Endothelial cell of umbilical vein (primary cell): ENCODE measurements around the gene KLC1. TPM values are rescaled to one million over a fixed set of nuclear protein-coding genes. Genes with fewer than 3 reads are reported as not detected.

Experiments
- BruUV-seq: library from RNA; stranded (reverse); fragments of 400-500 nt; replicated peaks from 2 replicates; lab custom pipeline; 2021; lab: Mats Ljungman, UMichigan
- CTCF ChIA-PET: fragments of 300-600, 350-600 bp; sonication (Branson Sonifier 250); formaldehyde crosslinking; loops from one replicate; lab custom pipeline; 2021; ENCODE audit warnings: antibody characterized with exemption, inconsistent platforms; lab: Charles Lee
- POLR2A ChIA-PET: fragments of 300-600, 350-600 bp; sonication (Branson Sonifier 250); formaldehyde crosslinking; loops from one replicate; lab custom pipeline; 2021; ENCODE audit warnings: antibody characterized with exemption, inconsistent platforms; lab: Charles Lee
- DNase-seq: peaks from one replicate; pipeline ENCODE4 v3.0.0-alpha.2; 2011; ENCODE audit warnings: low read depth, low spot score
- FAIRE-seq: peaks from 2 replicates; lab custom pipeline; 2011; peaks lifted over from hg19 to GRCh38; lab: Jason Lieb, UNC
- H2AFZ ChIP-seq: 2 replicates; pipeline ENCODE4 v1.6.0; 2012; ENCODE audit warnings: low read depth, low read length, control low read depth, inconsistent platforms
- H3K27ac ChIP-seq: 2 replicates; pipeline ENCODE4 v1.5.1; 2011; ENCODE audit warnings: low read depth, mild to moderate bottlenecking, control low read depth, low read length, moderate library complexity; ENCODE audit not compliant: insufficient read depth
- H3K27me3 ChIP-seq, 2 experiments: 2 replicates each; pipeline versions ENCODE4 v1.6.0 to v1.6.1; 2011; ENCODE audit warnings: low read length in 2 of 2, mixed read lengths in 1 of 2; ENCODE audit not compliant: control insufficient read depth in 2 of 2, insufficient read depth in 2 of 2
- H3K36me3 ChIP-seq, 2 experiments: 2 replicates in 1 of 2; 3 replicates in 1 of 2; pipeline ENCODE4 v1.5.1; 2011; ENCODE audit warnings: low read length in 2 of 2, mild to moderate bottlenecking in 1 of 2, moderate library complexity in 1 of 2; ENCODE audit not compliant: control insufficient read depth in 2 of 2, insufficient read depth in 2 of 2; ENCODE audit errors: extremely low read depth in 1 of 2
- H3K4me1 ChIP-seq: 3 replicates; pipeline ENCODE4 v1.5.1; 2011; ENCODE audit warnings: mild to moderate bottlenecking, low read length; ENCODE audit not compliant: control insufficient read depth, insufficient read depth; ENCODE audit errors: extremely low read depth
- H3K4me2 ChIP-seq: 2 replicates; pipeline ENCODE4 v1.6.1; 2011; ENCODE audit warnings: low read length, control low read depth, mixed read lengths; ENCODE audit not compliant: insufficient read depth
- H3K4me3 ChIP-seq, 3 experiments: fragments of 200-600 bp in 1 of 3; sonication (generic), shearing (Covaris generic) in 1 of 3; replicated peaks in 1 of 3; 2 replicates each; pipeline ENCODE4 v1.5.1; 2011 to 2016; ENCODE audit warnings: control low read depth in 3 of 3, low read length in 3 of 3, mild to moderate bottlenecking in 2 of 3, inconsistent platforms in 1 of 3, low read depth in 1 of 3, moderate library complexity in 1 of 3; ENCODE audit not compliant: insufficient read depth in 1 of 3
- H3K79me2 ChIP-seq: 2 replicates; pipeline ENCODE4 v1.6.0; 2012; ENCODE audit warnings: low read length, inconsistent platforms; ENCODE audit not compliant: control insufficient read depth, insufficient read depth
- H3K9ac ChIP-seq: replicated peaks from 2 replicates; pipeline ENCODE3; 2011; ENCODE audit warnings: low read length, control low read depth; ENCODE audit not compliant: insufficient read depth; ENCODE audit errors: extremely low read depth
- H3K9me1 ChIP-seq: replicated peaks from 3 replicates; pipeline ENCODE4 v1.6.0; 2011; ENCODE audit warnings: mild to moderate bottlenecking, low read length; ENCODE audit not compliant: control insufficient read depth, insufficient read depth; ENCODE audit errors: extremely low read depth
- H3K9me3 ChIP-seq: replicated peaks from 2 replicates; pipeline ENCODE4 v1.5.1; 2012; ENCODE audit warnings: low read length, inconsistent platforms; ENCODE audit not compliant: control insufficient read depth, insufficient read depth
- H4K20me1 ChIP-seq: replicated peaks from 2 replicates; pipeline ENCODE3; 2011; ENCODE audit warnings: mild to moderate bottlenecking, low read length; ENCODE audit not compliant: control insufficient read depth, insufficient read depth; ENCODE audit errors: extremely low read depth
- EZH2 ChIP-seq: IDR thresholded peaks from 2 replicates; pipeline ENCODE4 v1.6.1; 2012; ENCODE audit warnings: borderline replicate concordance, low read depth, mild to moderate bottlenecking, moderate library complexity, low read length, inconsistent platforms; ENCODE audit not compliant: severe bottlenecking
- FOS ChIP-seq: IDR thresholded peaks from 2 replicates; pipeline ENCODE4 v1.6.1; 2011; ENCODE audit warnings: mild to moderate bottlenecking, low read length, moderate library complexity, borderline replicate concordance; ENCODE audit not compliant: insufficient read depth
- GATA2 ChIP-seq: IDR thresholded peaks from 2 replicates; pipeline ENCODE4 v1.7.0; 2011; ENCODE audit warnings: low read depth, mild to moderate bottlenecking, moderate library complexity, mixed read lengths, low read length; ENCODE audit not compliant: insufficient read length, insufficient read depth
- MAX ChIP-seq: IDR thresholded peaks from 2 replicates; pipeline ENCODE4 v1.6.1; 2011; ENCODE audit not compliant: insufficient read depth, insufficient read length
- MYC ChIP-seq: IDR thresholded peaks from one replicate; pipeline ENCODE4 v1.6.1; 2011; ENCODE audit warnings: mild to moderate bottlenecking, low read depth, low read length
- POLR2A ChIP-seq: IDR thresholded peaks from 2 replicates; pipeline ENCODE4 v1.6.1; 2012; ENCODE audit warnings: low read depth, mild to moderate bottlenecking, control low read depth, low read length
- POLR2AphosphoS5 ChIP-seq: IDR thresholded peaks from 2 replicates; pipeline ENCODE4 v1.6.1; 2012; ENCODE audit warnings: low read depth, mild to moderate bottlenecking, control low read depth, low read length, moderate library complexity; ENCODE audit not compliant: insufficient read depth
- dilution Hi-C: fragments of 300-500 bp; cut with MboI; formaldehyde crosslinking; loops from one replicate; pipeline ENCODE4 v1.15.0; 2019; ENCODE audit warnings: low sequenced_read_pairs; ENCODE audit not compliant: extremely low pct_ligation_motif_present
- intact Hi-C: fragments of 100-400 bp; cut with micrococcal nuclease; formaldehyde crosslinking; loops from one replicate; pipeline ENCODE4 v1.10.0; 2022
- polyA plus RNA-seq, 4 experiments: library from polyadenylated mRNA; depleted of rRNA in 3 of 4; stranded (reverse) in 3 of 4; unstranded in 1 of 4; fragments of >200 nt; gene quantifications; 2 replicates each; pipeline versions ENCODE4 v1.2.1 to v1.2.3, GENCODE V29; 2011 to 2012; ENCODE audit warnings: missing spikeins in 1 of 4
- total RNA-seq: library from RNA; stranded (reverse); gene quantifications from 2 replicates; pipeline ENCODE4 v1.2.3, GENCODE V29; 2021
- TF ChIP-seq, protein P1 (sequence below), 2 donors: IDR thresholded peaks; 1 replicate in 1 of 2; 2 replicates in 1 of 2; pipeline ENCODE4 v1.5.1; 2011; ENCODE audit warnings: low read length in 2 of 2, mild to moderate bottlenecking in 2 of 2, moderate library complexity in 2 of 2, control low read depth in 1 of 2, inconsistent platforms in 1 of 2, low read depth in 1 of 2; ENCODE audit not compliant: insufficient read depth in 1 of 2; ENCODE audit errors: extremely low read depth in 1 of 2

KLC1 gene
- total and polyA plus RNA-seq, 2 donors (not counting 3 experiments of a cell fraction or from before 2014, with no cell fraction given), result 124 to 233 TPM

DNA sequence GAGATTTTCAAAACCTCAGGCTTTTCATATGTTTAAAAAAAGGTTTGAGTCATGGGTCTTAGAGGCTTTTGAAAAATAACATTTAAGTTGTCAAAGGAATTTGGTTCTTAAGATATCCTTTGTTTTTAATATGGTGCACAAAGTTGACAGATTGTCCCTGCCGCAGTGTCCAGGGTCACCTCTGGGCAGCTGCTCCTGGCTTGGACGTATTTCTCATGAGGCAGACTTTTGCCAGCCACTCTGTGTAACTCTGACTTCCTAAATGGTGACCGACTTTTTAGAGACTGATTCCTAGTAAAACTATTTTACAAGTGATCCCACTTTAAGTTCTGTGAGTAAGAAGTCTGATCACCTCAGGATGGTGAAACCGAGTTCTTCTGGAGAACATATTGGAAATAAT lies 58.7 kb downstream of the KLC1 start:
- POLR2A ChIA-PET, result no interaction called here
- BruUV-seq, result no TSS peak
- TF ChIP-seq POLR2AphosphoS5, result no peak
- TF ChIP-seq MAX, result no peak
- TF ChIP-seq MYC, result no peak
- no peak for TF ChIP-seq POLR2A
- TF ChIP-seq GATA2, result no peak
- Histone ChIP-seq H3K27me3 (no peaks in the 10 kb centered on the region), H3K9me1 (no peaks in the 10 kb centered on the region), H3K9ac (no peak overlapping the region), H3K4me1 (no peaks in the 10 kb centered on the region), H2AFZ (no peak overlapping the region), H3K36me3 (peaks cover 16 to 28% of the 10 kb centered on the region in 2 experiments), H3K4me3 (no peak overlapping the region), H3K27ac (no peak overlapping the region), H4K20me1 (peaks cover 3% of the 10 kb centered on the region), H3K9me3 (no peaks in the 10 kb centered on the region), H3K4me2 (no peak overlapping the region), H3K79me2 (peaks cover 13% of the 10 kb centered on the region)
- no peak for FAIRE-seq
- CTCF ChIA-PET, result interaction anchor here (1.4 to 2.6 kb wide), 2 partner anchors 8 to 74 kb away, joined by 3 to 12 read pairs; no protein-coding TSS in a partner anchor
- no peak for DNase-seq
- dilution Hi-C loops, result no loop called here
- intact Hi-C loops, result no loop called here

GRCh38 chr14:103688441-103688840 lies 59.4 kb downstream of the KLC1 start:
- Histone ChIP-seq H3K4me3 (no peak overlapping the region), H3K27me3 (no peaks in the 10 kb centered on the region), H3K9me3 (no peaks in the 10 kb centered on the region), H2AFZ (no peak overlapping the region), H3K36me3 (peaks cover 15 to 28% of the 10 kb centered on the region in 2 experiments), H3K27ac (no peak overlapping the region), H3K9me1 (no peaks in the 10 kb centered on the region), H3K9ac (no peak overlapping the region), H4K20me1 (peaks cover 3% of the 10 kb centered on the region), H3K4me1 (no peaks in the 10 kb centered on the region), H3K4me2 (no peak overlapping the region), H3K79me2 (peaks cover 12% of the 10 kb centered on the region)
- ChIA-PET POLR2A (no interaction called here), CTCF (interaction anchor here (2.6 kb wide), 1 partner anchor 9 kb away, joined by 12 read pairs; no protein-coding TSS in a partner anchor)
- FAIRE-seq (no peak), DNase-seq (no peak)
- dilution Hi-C loops, result no loop called here
- TF ChIP-seq MYC (no peak), POLR2A (no peak), FOS (no peak), POLR2AphosphoS5 (no peak), EZH2 (no peak)
- TF ChIP-seq, protein P1, sequence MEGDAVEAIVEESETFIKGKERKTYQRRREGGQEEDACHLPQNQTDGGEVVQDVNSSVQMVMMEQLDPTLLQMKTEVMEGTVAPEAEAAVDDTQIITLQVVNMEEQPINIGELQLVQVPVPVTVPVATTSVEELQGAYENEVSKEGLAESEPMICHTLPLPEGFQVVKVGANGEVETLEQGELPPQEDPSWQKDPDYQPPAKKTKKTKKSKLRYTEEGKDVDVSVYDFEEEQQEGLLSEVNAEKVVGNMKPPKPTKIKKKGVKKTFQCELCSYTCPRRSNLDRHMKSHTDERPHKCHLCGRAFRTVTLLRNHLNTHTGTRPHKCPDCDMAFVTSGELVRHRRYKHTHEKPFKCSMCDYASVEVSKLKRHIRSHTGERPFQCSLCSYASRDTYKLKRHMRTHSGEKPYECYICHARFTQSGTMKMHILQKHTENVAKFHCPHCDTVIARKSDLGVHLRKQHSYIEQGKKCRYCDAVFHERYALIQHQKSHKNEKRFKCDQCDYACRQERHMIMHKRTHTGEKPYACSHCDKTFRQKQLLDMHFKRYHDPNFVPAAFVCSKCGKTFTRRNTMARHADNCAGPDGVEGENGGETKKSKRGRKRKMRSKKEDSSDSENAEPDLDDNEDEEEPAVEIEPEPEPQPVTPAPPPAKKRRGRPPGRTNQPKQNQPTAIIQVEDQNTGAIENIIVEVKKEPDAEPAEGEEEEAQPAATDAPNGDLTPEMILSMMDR (IDR thresholded peaks at IDR 0.05; ENCODE audit: extremely low read depth in 1 of 2, insufficient read depth in 1 of 2, low read depth in 1 of 2, low read length in 2 of 2), result no peak
- intact Hi-C loops, result no loop called here
- BruUV-seq, result no TSS peak
